ENCODE results near the gene CAPN7.

DNA sequence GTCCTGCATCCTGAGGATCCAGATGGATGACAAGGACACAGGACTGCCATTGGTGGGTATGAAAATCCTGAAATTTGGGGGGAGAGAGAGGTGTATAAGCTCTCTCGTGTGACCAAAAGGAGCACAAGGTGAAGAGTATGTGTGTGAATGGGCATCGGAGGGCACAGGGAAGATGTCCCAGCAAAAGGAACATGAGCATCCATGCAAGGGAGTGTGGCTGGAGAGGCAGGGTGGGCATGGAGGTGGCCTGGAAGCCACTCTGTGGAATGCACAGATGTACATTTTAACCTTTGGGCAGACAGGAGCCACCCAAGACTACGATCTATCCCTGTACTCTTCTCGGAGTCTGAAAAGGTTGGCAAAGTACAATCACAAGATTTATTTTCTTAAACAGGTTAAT, 54.5 kb downstream of the CAPN7 start:
- no peak for TF ChIP-seq CTCF (IDR thresholded peaks at IDR 0.05; ENCODE audit: borderline replicate concordance, extremely low read depth, low read length, poor library complexity, severe bottlenecking)
- no peak for TF ChIP-seq EZH2 (IDR thresholded peaks at IDR 0.05; ENCODE audit: borderline replicate concordance, low read depth, low read length, severe bottlenecking)

Measured in DND-41 (cell line).